ENCODE data around the gene SEMA3D.
"Not testable (repeated sequence)": the region's sequence is repeated elsewhere in the genome, so short reads cannot be mapped to it uniquely, and the experiment has no call there.

Gene SEMA3D

GRCh38 chr7:85023066-85023712 lies 163.7 kb downstream of the SEMA3D start:
- no peak for DNase-seq

- no peak for DNase-seq
Measured at GRCh38 chr7:85022064-85022697, 164.7 kb downstream of the SEMA3D start.

- no peak for DNase-seq
Measured at GRCh38 chr7:85021101-85021704, 165.7 kb downstream of the SEMA3D start.

GRCh38 chr7:85019778-85020177 lies 167.1 kb downstream of the SEMA3D start:
- no peak for DNase-seq

- no peak for DNase-seq
Measured at GRCh38 chr7:85019176-85019575, 167.7 kb downstream of the SEMA3D start.

GRCh38 chr7:85018498-85018897 lies 168.4 kb downstream of the SEMA3D start:
- no peak for DNase-seq

- no peak for DNase-seq
Measured at GRCh38 chr7:85016286-85016685, 170.6 kb downstream of the SEMA3D start.

- DNase-seq, result no peak
Measured at GRCh38 chr7:85014936-85015660, 171.8 kb downstream of the SEMA3D start.

- DNase-seq, result no peak
Measured at GRCh38 chr7:85011127-85011526, 175.7 kb downstream of the SEMA3D start.

- DNase-seq, result no peak
Measured at GRCh38 chr7:85010306-85010705, 176.6 kb downstream of the SEMA3D start.

GRCh38 chr7:85006754-85007153 lies 180.1 kb downstream of the SEMA3D start:
- DNase-seq, result no peak

GRCh38 chr7:85004402-85004801 lies 182.5 kb downstream of the SEMA3D start:
- DNase-seq, result no peak

- DNase-seq, result no peak
Measured at GRCh38 chr7:85001495-85002345, 185.1 kb downstream of the SEMA3D start.

GRCh38 chr7:85000735-85001350 lies 186.0 kb downstream of the SEMA3D start:
- DNase-seq, result no peak

- DNase-seq, result no peak
Measured at GRCh38 chr7:84999450-84999849, 187.4 kb downstream of the SEMA3D start.

GRCh38 chr7:84998665-84999064 lies 188.2 kb downstream of the SEMA3D start:
- DNase-seq, result no peak

- DNase-seq, result no peak
Measured at GRCh38 chr7:84997626-84998025, 189.2 kb downstream of the SEMA3D start.

- not testable (repeated sequence) for DNase-seq
Measured at GRCh38 chr7:84992954-84993353, 193.9 kb downstream of the SEMA3D start.

- no peak for DNase-seq
Measured at GRCh38 chr7:84985073-84985784, 201.6 kb downstream of the SEMA3D start.

GRCh38 chr7:84982199-84982598 lies 204.7 kb downstream of the SEMA3D start:
- no peak for DNase-seq
